DND-41 (cell line): ENCODE results near the gene ATP6V0C.
"Not testable (repeated sequence)": the region's sequence is repeated elsewhere in the genome, so short reads cannot be mapped to it uniquely, and the experiment has no call there.

ENCODE experiments used
- ATAC-seq: fragments of 200-7000 bp; cut with Tn5 transposase; 3 replicates; pipeline ENCODE4 v1.9.1; 2021; ENCODE audit warnings: low read depth; ENCODE audit not compliant: insufficient read depth
- DNase-seq: peaks from one replicate; pipeline ENCODE4 v3.0.0-alpha.2; 2020
- H2AFZ ChIP-seq: 2 replicates; pipeline ENCODE4 v1.6.0; 2012; ENCODE audit warnings: low read depth, low read length
- H3K27ac ChIP-seq: 2 replicates; pipeline ENCODE4 v1.5.1; 2012; ENCODE audit warnings: low read length, inconsistent platforms
- H3K27me3 ChIP-seq: fragments of 200-600 bp; sonication (generic); 2 replicates; pipeline ENCODE4 v1.6.0; 2012; ENCODE audit warnings: low read length, mild to moderate bottlenecking, inconsistent platforms; ENCODE audit not compliant: insufficient read depth, poor library complexity
- H3K36me3 ChIP-seq: 2 replicates; pipeline ENCODE4 v1.5.1; 2012; ENCODE audit warnings: low read length, inconsistent platforms; ENCODE audit not compliant: insufficient read depth
- H3K4me1 ChIP-seq: 2 replicates; pipeline ENCODE4 v1.5.1; 2012; ENCODE audit warnings: mild to moderate bottlenecking, low read length; ENCODE audit not compliant: insufficient read depth
- H3K4me2 ChIP-seq: 2 replicates; pipeline ENCODE4 v1.6.0; 2012; ENCODE audit warnings: mild to moderate bottlenecking, moderate library complexity, low read length, inconsistent platforms; ENCODE audit not compliant: insufficient read depth
- H3K4me3 ChIP-seq, 2 experiments: fragments of 200-600 bp in 1 of 2; shearing (Covaris generic) in 1 of 2; 2 replicates each; pipeline ENCODE4 v1.5.1; 2012 to 2016; ENCODE audit warnings: inconsistent platforms in 2 of 2, low read length in 2 of 2, mild to moderate bottlenecking in 2 of 2, low read depth in 1 of 2, moderate library complexity in 1 of 2
- H3K79me2 ChIP-seq: 2 replicates; pipeline ENCODE4 v1.6.0; 2012; ENCODE audit warnings: low read length, inconsistent platforms; ENCODE audit not compliant: insufficient read depth
- H3K9ac ChIP-seq: 2 replicates; pipeline ENCODE4 v1.6.0; 2012; ENCODE audit warnings: low read depth, mild to moderate bottlenecking, inconsistent platforms, low read length, moderate library complexity
- H3K9me3 ChIP-seq: 2 replicates; pipeline ENCODE4 v1.5.1; 2012; ENCODE audit warnings: low read length, moderate library complexity, mild to moderate bottlenecking, inconsistent platforms; ENCODE audit not compliant: insufficient read depth, severe bottlenecking
- H4K20me1 ChIP-seq: 2 replicates; pipeline ENCODE4 v1.6.0; 2012; ENCODE audit warnings: low read length; ENCODE audit not compliant: insufficient read depth
- CTCF ChIP-seq: IDR thresholded peaks from 2 replicates; pipeline ENCODE4 v1.5.1; 2012; ENCODE audit warnings: borderline replicate concordance, low read length, moderate library complexity, mild to moderate bottlenecking; ENCODE audit not compliant: poor library complexity, severe bottlenecking; ENCODE audit errors: extremely low read depth

Gene ATP6V0C

GRCh38 chr16:2539845-2540458 is 26.2 kb downstream of the ATP6V0C start:
- not testable (repeated sequence) for H3K36me3 ChIP-seq, H3K9me3 ChIP-seq, H3K27ac ChIP-seq, H3K27me3 ChIP-seq, H3K9ac ChIP-seq, H2AFZ ChIP-seq, DNase-seq, ATAC-seq
- peak; percentile 41 for TF ChIP-seq CTCF
- Histone ChIP-seq H3K4me2 (peak overlapping the region; percentile 63; the same call in 1 of the 2 replicates), H4K20me1 (peaks cover 20% of the 10 kb centered on the region; the same call in 1 of the 2 replicates), H3K4me3 (0 out of 4 replicates have a peak overlapping the region, but pooled peaks of 1 of the 2 experiments have one; percentile 58), H3K4me1 (peaks cover 36% of the 10 kb centered on the region), H3K79me2 (peaks cover 48% of the 10 kb centered on the region)

- Histone ChIP-seq H3K4me1 (peaks cover 36% of the 10 kb centered on the region), H4K20me1 (peaks cover 25% of the 10 kb centered on the region; the same call in 1 of the 2 replicates), H3K79me2 (peaks cover 57% of the 10 kb centered on the region)
- H3K27me3 ChIP-seq, H3K4me2 ChIP-seq, DNase-seq, H3K9me3 ChIP-seq, H2AFZ ChIP-seq, H3K9ac ChIP-seq, H3K4me3 ChIP-seq, H3K27ac ChIP-seq, ATAC-seq, H3K36me3 ChIP-seq: not testable (repeated sequence)
Measured at GRCh38 chr16:2540912-2541311, 27.2 kb downstream of the ATP6V0C start.

DNA sequence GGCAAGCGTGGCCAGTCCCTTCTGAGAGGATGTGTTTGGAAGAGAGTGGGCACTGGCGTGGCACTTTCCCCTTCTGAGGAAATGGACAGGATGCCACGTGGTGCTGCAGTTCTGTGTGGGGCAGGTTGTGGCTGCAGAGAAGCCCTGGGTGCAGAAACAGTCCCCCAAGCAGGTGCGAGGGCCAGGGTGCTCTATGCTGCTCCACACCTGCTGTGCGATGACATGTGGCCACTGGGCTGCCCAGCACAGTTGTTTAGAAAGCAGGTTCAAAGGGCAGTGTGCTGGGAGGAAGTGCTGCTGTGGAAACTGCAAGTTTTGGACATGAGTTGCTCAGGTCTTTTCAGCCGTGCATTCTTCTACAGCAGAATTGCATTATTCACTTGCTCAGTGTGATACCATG is 27.7 kb downstream of the ATP6V0C start:
- H4K20me1 ChIP-seq: peaks cover 28% of the 10 kb centered on the region; the same call in 1 of the 2 replicates
- not testable (repeated sequence) for H3K36me3 ChIP-seq, H3K9ac ChIP-seq, H3K4me2 ChIP-seq, ATAC-seq, H3K27ac ChIP-seq, H3K9me3 ChIP-seq, DNase-seq, H3K4me3 ChIP-seq, H3K27me3 ChIP-seq, H2AFZ ChIP-seq
- H3K4me1 ChIP-seq: peaks cover 32% of the 10 kb centered on the region
- peaks cover 62% of the 10 kb centered on the region for H3K79me2 ChIP-seq

DNA sequence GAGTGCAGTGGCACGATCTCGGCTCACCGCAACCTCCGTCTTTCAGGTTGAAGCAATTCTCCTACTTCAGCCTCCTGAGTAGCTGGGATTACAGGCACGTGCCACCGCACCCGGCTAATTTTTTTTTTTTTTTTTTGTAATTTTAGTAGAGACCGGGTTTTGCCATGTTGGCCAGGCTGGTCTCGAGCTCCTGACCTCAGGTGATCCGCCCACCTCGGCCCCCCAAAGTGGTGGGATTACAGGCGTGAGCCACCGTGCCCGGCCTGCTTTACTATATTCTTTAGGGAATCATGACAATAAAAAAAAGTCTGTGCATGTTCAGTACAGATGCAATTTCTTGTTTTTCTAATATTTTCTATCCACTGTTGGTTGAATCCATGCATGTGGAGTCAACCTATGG is 30.0 kb downstream of the ATP6V0C start:
- H3K36me3 ChIP-seq: not testable (repeated sequence)

GRCh38 chr16:2550283-2550878 is 36.6 kb downstream of the ATP6V0C start:
- not testable (repeated sequence) for H3K27me3 ChIP-seq, ATAC-seq

More for the DNA sequence above, 30.0 kb downstream of the ATP6V0C start:
- Histone ChIP-seq H3K79me2 (peaks cover 58% of the 10 kb centered on the region), H3K4me1 (peaks cover 20% of the 10 kb centered on the region), H4K20me1 (peaks cover 27% of the 10 kb centered on the region; the same call in 1 of the 2 replicates)
- H3K27ac ChIP-seq, H3K4me2 ChIP-seq, H3K4me3 ChIP-seq, H2AFZ ChIP-seq, ATAC-seq, H3K27me3 ChIP-seq, DNase-seq, H3K9ac ChIP-seq, H3K9me3 ChIP-seq: not testable (repeated sequence)

More at GRCh38 chr16:2550283-2550878, 36.6 kb downstream of the ATP6V0C start:
- not testable (repeated sequence) for H4K20me1 ChIP-seq, H3K4me3 ChIP-seq, H3K27ac ChIP-seq, H3K4me2 ChIP-seq, H3K9ac ChIP-seq, H3K9me3 ChIP-seq, H2AFZ ChIP-seq, DNase-seq, H3K36me3 ChIP-seq, H3K4me1 ChIP-seq
- peaks cover 17% of the 10 kb centered on the region for H3K79me2 ChIP-seq
